GM06990 (cell line): Measurements from ENCODE around the gene KRTAP4-6.
"Not testable (repeated sequence)": the region's sequence is repeated elsewhere in the genome, so short reads cannot be mapped to it uniquely, and the experiment has no call there.

Experiments
- DNase-seq: peaks from one replicate; pipeline ENCODE4 v3.0.0-alpha.2; 2011; ENCODE audit not compliant: insufficient read length; ENCODE audit errors: extremely low read depth
- H3K27me3 ChIP-seq: replicated peaks from 2 replicates; pipeline ENCODE4 v1.6.0; 2011; ENCODE audit warnings: low read length; ENCODE audit not compliant: control insufficient read depth, insufficient read depth
- H3K36me3 ChIP-seq: 2 replicates; pipeline ENCODE4 v1.5.1; 2011; ENCODE audit warnings: low read length; ENCODE audit not compliant: control insufficient read depth, insufficient read depth
- H3K4me3 ChIP-seq: replicated peaks from 2 replicates; pipeline ENCODE4 v1.5.1; 2011; ENCODE audit warnings: low read depth, mild to moderate bottlenecking, control low read depth, low read length
- CTCF ChIP-seq: IDR thresholded peaks from 2 replicates; pipeline ENCODE4 v1.5.1; 2011; ENCODE audit warnings: low read length, control low read depth, mild to moderate bottlenecking, inconsistent platforms; ENCODE audit not compliant: insufficient read depth, poor library complexity, severe bottlenecking

KRTAP4-6 gene

GRCh38 chr17:41116297-41116696 is 24.0 kb downstream of the KRTAP4-6 start:
- no peak for DNase-seq
- no peak for TF ChIP-seq CTCF
- no peaks in the 10 kb centered on the region for H3K36me3 ChIP-seq
- no peaks in the 10 kb centered on the region for H3K27me3 ChIP-seq
- H3K4me3 ChIP-seq, result no peak overlapping the region

- Histone ChIP-seq H3K4me3 (no peak overlapping the region), H3K27me3 (no peaks in the 10 kb centered on the region; the same call in 1 of the 2 replicates), H3K36me3 (no peaks in the 10 kb centered on the region)
- DNase-seq, result no peak
- TF ChIP-seq CTCF, result no peak
These were observed 29.0 kb downstream of the KRTAP4-6 start for GRCh38 chr17:41111151-41111885.

GRCh38 chr17:41108728-41109386 is 31.5 kb downstream of the KRTAP4-6 start:
- H3K27me3 ChIP-seq, H3K36me3 ChIP-seq, DNase-seq, H3K4me3 ChIP-seq: not testable (repeated sequence)

- TF ChIP-seq CTCF, result no peak
- Histone ChIP-seq H3K36me3 (no peaks in the 10 kb centered on the region), H3K27me3 (no peaks in the 10 kb centered on the region; the same call in 1 of the 2 replicates), H3K4me3 (no peak overlapping the region)
- no peak for DNase-seq
These were observed 32.3 kb downstream of the KRTAP4-6 start for GRCh38 chr17:41107941-41108450.

- not testable (repeated sequence) for DNase-seq, H3K36me3 ChIP-seq, H3K27me3 ChIP-seq, H3K4me3 ChIP-seq
These were observed 35.0 kb downstream of the KRTAP4-6 start, which contains the start of gene KRTAP4-9 for GRCh38 chr17:41105347-41105746. TSS of gene KRTAP4-9 (plus strand) at chr17:41105389. CDS start at chr17:41105389, 0 bp downstream.

GRCh38 chr17:41104386-41105038 is 35.8 kb downstream of the KRTAP4-6 start:
- not testable (repeated sequence) for DNase-seq, H3K4me3 ChIP-seq, H3K27me3 ChIP-seq, H3K36me3 ChIP-seq

GRCh38 chr17:41103896-41104295 is 36.4 kb downstream of the KRTAP4-6 start:
- no peak for DNase-seq
- Histone ChIP-seq H3K27me3 (no peaks in the 10 kb centered on the region; the same call in 1 of the 2 replicates), H3K36me3 (no peaks in the 10 kb centered on the region), H3K4me3 (no peak overlapping the region)
- TF ChIP-seq CTCF, result no peak
